ENCODE data around the gene CLHC1. TPM values are rescaled to one million over a fixed set of nuclear protein-coding genes. Genes with fewer than 3 reads are reported as not detected.
"Not testable (repeated sequence)": the region's sequence is repeated elsewhere in the genome, so short reads cannot be mapped to it uniquely, and the experiment has no call there.

Gene CLHC1
- total RNA-seq, 1 donor from 2014 or later, result 6.8 TPM

DNA sequence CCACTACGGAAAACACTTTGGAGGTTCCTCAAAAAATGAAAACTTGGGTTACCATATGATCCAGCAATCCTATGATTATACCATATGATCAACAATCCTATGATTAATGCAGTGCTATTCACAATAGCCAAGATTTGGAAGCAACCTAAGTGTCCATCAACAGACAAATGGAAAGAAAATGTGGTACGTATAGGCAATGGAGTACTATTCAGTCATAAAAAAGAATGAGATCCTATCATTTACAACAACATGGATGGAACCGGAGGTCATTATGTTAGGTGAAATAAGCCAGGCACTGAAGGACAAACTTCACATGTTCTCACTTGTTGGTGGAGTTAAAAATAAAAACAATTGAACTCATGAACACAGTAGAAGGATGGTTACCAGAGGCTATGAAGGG, 27.6 kb downstream of the CLHC1 start:
- H3K4me3 ChIP-seq (ENCODE audit: low read depth, low read length), result no peak overlapping the region
- TF ChIP-seq, protein P1, sequence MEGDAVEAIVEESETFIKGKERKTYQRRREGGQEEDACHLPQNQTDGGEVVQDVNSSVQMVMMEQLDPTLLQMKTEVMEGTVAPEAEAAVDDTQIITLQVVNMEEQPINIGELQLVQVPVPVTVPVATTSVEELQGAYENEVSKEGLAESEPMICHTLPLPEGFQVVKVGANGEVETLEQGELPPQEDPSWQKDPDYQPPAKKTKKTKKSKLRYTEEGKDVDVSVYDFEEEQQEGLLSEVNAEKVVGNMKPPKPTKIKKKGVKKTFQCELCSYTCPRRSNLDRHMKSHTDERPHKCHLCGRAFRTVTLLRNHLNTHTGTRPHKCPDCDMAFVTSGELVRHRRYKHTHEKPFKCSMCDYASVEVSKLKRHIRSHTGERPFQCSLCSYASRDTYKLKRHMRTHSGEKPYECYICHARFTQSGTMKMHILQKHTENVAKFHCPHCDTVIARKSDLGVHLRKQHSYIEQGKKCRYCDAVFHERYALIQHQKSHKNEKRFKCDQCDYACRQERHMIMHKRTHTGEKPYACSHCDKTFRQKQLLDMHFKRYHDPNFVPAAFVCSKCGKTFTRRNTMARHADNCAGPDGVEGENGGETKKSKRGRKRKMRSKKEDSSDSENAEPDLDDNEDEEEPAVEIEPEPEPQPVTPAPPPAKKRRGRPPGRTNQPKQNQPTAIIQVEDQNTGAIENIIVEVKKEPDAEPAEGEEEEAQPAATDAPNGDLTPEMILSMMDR (IDR thresholded peaks at IDR 0.05; ENCODE audit: insufficient read depth, low read length, severe bottlenecking), result no peak
- no peak for FAIRE-seq
- no peaks in the 10 kb centered on the region for H3K36me3 ChIP-seq (ENCODE audit: control insufficient read depth, insufficient read depth, low read length)
- H3K27me3 ChIP-seq (ENCODE audit: control insufficient read depth, insufficient read depth, low read length), result no peaks in the 10 kb centered on the region
- no peak for DNase-seq (ENCODE audit: low read depth)

DNA sequence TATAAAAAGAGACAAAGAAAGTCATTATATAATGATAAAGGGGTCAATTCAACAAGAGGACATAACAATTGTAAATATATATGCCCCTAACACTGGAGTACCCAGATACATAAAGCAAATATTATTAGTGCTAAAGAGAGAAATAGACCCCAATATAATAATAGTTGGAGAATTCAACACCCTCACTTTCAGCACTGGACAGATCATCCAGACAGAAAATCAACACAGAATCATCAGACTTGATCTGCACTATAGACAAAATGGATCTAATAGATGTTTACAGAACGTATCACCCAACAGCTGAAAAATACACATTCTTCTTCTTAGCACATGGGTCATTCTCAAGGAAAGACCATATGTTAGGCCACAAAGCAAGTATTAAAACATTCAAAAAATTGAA, 31.7 kb downstream of the CLHC1 start:
- Histone ChIP-seq H3K36me3 (ENCODE audit: control insufficient read depth, insufficient read depth, low read length) (no peaks in the 10 kb centered on the region), H3K27me3 (ENCODE audit: control insufficient read depth, insufficient read depth, low read length) (no peaks in the 10 kb centered on the region), H3K4me3 (ENCODE audit: low read depth, low read length) (no peak overlapping the region)
- TF ChIP-seq, protein P1 (IDR thresholded peaks at IDR 0.05; ENCODE audit: insufficient read depth, low read length, severe bottlenecking), result no peak
- FAIRE-seq (no peak), DNase-seq (ENCODE audit: low read depth) (no peak)

DNA sequence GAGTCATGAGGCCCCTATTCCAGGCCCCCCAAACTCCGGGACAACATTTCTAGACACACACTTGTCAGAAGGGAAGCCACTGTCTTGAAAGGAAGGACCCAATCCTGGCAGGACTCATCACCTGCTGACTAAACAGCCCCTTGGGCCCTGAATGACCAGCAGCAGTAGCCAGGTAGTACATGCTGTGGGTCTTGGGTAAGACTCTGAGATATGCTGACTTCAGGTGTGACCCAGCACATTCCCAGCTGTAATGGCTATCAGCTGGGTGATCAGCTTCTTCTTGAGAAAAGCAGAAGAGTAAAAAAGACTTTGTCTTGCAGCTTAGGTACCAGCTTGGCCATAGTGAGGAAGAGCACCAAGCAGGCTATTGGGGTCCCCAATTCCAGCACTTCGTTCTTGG, 35.6 kb downstream of the CLHC1 start:
- TF ChIP-seq, protein P1 (IDR thresholded peaks at IDR 0.05; ENCODE audit: insufficient read depth, low read length, severe bottlenecking), result no peak
- DNase-seq (ENCODE audit: low read depth) (no peak), FAIRE-seq (peak; percentile 75)
- H3K36me3 ChIP-seq (ENCODE audit: control insufficient read depth, insufficient read depth, low read length), result no peaks in the 10 kb centered on the region
- no peaks in the 10 kb centered on the region for H3K27me3 ChIP-seq (ENCODE audit: control insufficient read depth, insufficient read depth, low read length)
- H3K4me3 ChIP-seq (ENCODE audit: low read depth, low read length), result no peak overlapping the region

DNA sequence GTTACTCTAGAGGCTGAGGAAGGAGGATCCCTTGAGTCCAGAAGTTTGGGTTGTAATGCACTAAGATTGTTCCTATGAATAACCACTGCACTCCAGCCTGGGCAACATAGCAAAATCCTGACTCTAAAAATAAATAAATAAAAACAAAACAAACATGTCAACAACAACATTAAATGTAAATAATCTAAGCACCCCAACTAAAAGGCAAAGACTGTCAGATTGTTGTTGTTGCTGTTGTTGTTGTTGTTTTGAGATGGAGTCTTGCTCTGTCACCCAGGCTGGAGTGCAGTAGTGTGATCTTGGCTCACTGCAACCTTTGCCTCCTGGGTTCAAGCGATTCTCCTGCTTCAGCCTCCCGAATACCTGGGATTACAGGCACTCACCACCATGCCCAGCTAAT, 40.2 kb downstream of the CLHC1 start:
- not testable (repeated sequence) for H3K27me3 ChIP-seq (ENCODE audit: control insufficient read depth, insufficient read depth, low read length); H3K36me3 ChIP-seq (ENCODE audit: control insufficient read depth, insufficient read depth, low read length); DNase-seq (ENCODE audit: low read depth); FAIRE-seq; H3K4me3 ChIP-seq (ENCODE audit: low read depth, low read length)

DNA sequence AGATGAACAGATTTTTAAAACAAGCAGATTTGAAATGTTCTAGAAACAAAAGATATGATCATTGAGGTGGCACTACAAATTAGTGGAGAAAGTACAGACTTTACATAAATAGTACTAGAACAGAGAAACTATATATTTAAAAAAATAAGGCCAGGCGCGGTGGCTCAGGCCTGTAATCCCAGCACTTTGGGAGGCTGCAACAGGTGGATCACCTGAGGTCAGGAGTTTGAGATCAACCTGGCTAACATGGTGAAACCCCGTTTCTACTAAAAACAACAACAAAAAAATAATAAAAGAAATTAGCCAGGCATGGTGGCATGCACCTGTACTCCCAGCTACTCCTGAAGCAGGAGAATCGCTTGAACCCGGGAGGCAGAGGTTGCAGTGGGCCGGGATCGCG, 45.3 kb downstream of the CLHC1 start:
- not testable (repeated sequence) for H3K36me3 ChIP-seq (ENCODE audit: control insufficient read depth, insufficient read depth, low read length); H3K27me3 ChIP-seq (ENCODE audit: control insufficient read depth, insufficient read depth, low read length); H3K4me3 ChIP-seq (ENCODE audit: low read depth, low read length); FAIRE-seq; DNase-seq (ENCODE audit: low read depth)

DNA sequence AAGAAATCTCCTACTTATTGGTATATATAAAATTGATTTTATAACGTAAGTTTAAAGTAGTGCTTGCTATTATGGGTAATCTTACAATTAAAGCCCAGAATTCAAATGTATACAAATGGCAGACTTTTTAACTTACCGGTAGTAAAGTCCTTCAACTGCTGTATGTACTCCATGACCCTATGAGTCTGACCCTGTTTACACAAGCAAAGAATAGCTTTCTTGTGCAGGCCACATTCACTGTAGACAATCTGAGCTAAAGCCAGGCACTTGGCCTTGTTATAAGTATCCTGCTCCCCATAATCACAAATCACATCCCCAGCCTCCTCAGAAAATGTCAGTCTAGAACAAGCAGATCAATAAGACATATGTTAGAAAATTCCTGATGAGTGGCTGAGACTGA, 51.7 kb downstream of the CLHC1 start:
- Histone ChIP-seq H3K27me3 (ENCODE audit: control insufficient read depth, insufficient read depth, low read length) (no peaks in the 10 kb centered on the region), H3K4me3 (ENCODE audit: low read depth, low read length) (no peak overlapping the region), H3K36me3 (ENCODE audit: control insufficient read depth, insufficient read depth, low read length) (no peaks in the 10 kb centered on the region)
- TF ChIP-seq, protein P1 (IDR thresholded peaks at IDR 0.05; ENCODE audit: insufficient read depth, low read length, severe bottlenecking), result no peak
- FAIRE-seq (no peak), DNase-seq (ENCODE audit: low read depth) (no peak)

DNA sequence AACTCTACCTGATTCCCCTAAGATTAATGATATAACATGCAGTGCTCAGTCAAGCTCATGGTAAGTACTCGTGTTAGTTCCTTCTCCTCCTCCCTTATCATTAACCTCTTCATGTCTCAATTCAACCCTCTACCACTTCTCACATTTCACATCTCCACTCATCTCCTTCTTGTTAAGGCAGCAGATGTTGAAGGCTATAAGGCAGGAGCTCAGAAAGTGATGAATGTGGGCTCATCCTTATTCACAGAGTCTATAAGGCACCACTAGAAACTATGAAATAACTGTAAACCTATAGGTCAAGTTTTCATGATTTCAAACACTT, 56.0 kb downstream of the CLHC1 start:
- no peaks in the 10 kb centered on the region for H3K36me3 ChIP-seq (ENCODE audit: control insufficient read depth, insufficient read depth, low read length)
- TF ChIP-seq, protein P1 (IDR thresholded peaks at IDR 0.05; ENCODE audit: insufficient read depth, low read length, severe bottlenecking), result no peak
- H3K4me3 ChIP-seq (ENCODE audit: low read depth, low read length), result no peak overlapping the region
- FAIRE-seq (no peak), DNase-seq (ENCODE audit: low read depth) (no peak)
- no peaks in the 10 kb centered on the region for H3K27me3 ChIP-seq (ENCODE audit: control insufficient read depth, insufficient read depth, low read length)
